Colonic mucosa (tissue), 4 donors: ENCODE data around the gene ZNF254. TPM values are rescaled to one million over a fixed set of nuclear protein-coding genes. Genes with fewer than 3 reads are reported as not detected.

Experiments used
- DNase-seq: peaks from one replicate; pipeline ENCODE4 v3.0.0-alpha.2; 2020
- H3K27ac ChIP-seq: fragments of 200-600 bp; one replicate; pipeline ENCODE4 v1.8.0; 2021
- H3K27me3 ChIP-seq: fragments of 200-600 bp; one replicate; pipeline ENCODE4 v1.8.0; 2021
- H3K36me3 ChIP-seq: fragments of 200-600 bp; one replicate; pipeline ENCODE4 v1.8.0; 2021
- H3K4me1 ChIP-seq: fragments of 200-600 bp; one replicate; pipeline ENCODE4 v1.8.0; 2021; ENCODE audit warnings: mild to moderate bottlenecking
- H3K4me3 ChIP-seq: fragments of 200-600 bp; one replicate; pipeline ENCODE4 v1.8.0; 2021
- H3K9ac ChIP-seq, 2 donors: one replicate each; pipeline ENCODE4 v1.7.0; 2013; ENCODE audit warnings: control low read depth in 2 of 2, low read depth in 2 of 2, low read length in 2 of 2
- H3K9me3 ChIP-seq: fragments of 200-600 bp; one replicate; pipeline ENCODE4 v1.8.0; 2021
- intact Hi-C: fragments of 100-400 bp; cut with DNase I; formaldehyde crosslinking; loops from one replicate; pipeline ENCODE4 v1.14.1; 2022
- total RNA-seq, 2 donors: library from RNA; stranded (reverse); fragmentation: NEBNext Ultra II Directional in 1 of 2; extraction: Animal tissue kit (Norgen Biotek cat#: 25700) in 1 of 2; gene quantifications; one replicate each; pipeline ENCODE4 v1.2.1, GENCODE V29; 2021
- TF ChIP-seq, protein P1 (sequence below): fragments of 200-600 bp; IDR thresholded peaks from one replicate; pipeline ENCODE4 v1.8.0; 2022; ENCODE audit warnings: antibody characterized with exemption, mild to moderate bottlenecking
- donor health status: healthy.
- donor health status: DM: no; HTN: no; CAD: no.
- donor health status: DM: no; HTN: no; CAD: no.

Gene ZNF254
- total RNA-seq, 2 donors from 2014 or later = 11.2 to 14.1 TPM

- Histone ChIP-seq H3K4me1 (no peaks in the 10 kb centered on the region), H3K36me3 (no peaks in the 10 kb centered on the region), H3K27me3 (no peaks in the 10 kb centered on the region), H3K9me3 (no peaks in the 10 kb centered on the region), H3K27ac (no peak overlapping the region), H3K9ac (no peak overlapping the region), H3K4me3 (no peak overlapping the region)
- intact Hi-C loops = no loop called here
- DNase-seq = no peak
- TF ChIP-seq, protein P1, sequence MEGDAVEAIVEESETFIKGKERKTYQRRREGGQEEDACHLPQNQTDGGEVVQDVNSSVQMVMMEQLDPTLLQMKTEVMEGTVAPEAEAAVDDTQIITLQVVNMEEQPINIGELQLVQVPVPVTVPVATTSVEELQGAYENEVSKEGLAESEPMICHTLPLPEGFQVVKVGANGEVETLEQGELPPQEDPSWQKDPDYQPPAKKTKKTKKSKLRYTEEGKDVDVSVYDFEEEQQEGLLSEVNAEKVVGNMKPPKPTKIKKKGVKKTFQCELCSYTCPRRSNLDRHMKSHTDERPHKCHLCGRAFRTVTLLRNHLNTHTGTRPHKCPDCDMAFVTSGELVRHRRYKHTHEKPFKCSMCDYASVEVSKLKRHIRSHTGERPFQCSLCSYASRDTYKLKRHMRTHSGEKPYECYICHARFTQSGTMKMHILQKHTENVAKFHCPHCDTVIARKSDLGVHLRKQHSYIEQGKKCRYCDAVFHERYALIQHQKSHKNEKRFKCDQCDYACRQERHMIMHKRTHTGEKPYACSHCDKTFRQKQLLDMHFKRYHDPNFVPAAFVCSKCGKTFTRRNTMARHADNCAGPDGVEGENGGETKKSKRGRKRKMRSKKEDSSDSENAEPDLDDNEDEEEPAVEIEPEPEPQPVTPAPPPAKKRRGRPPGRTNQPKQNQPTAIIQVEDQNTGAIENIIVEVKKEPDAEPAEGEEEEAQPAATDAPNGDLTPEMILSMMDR = no peak
Observed at GRCh38 chr19:24057144-24057543, 29.8 kb upstream of the ZNF254 start.

GRCh38 chr19:24059563-24060295 lies 27.3 kb upstream of the ZNF254 start:
- DNase-seq = no peak
- Histone ChIP-seq H3K27me3 (no peaks in the 10 kb centered on the region), H3K27ac (no peak overlapping the region), H3K36me3 (peaks cover 3% of the 10 kb centered on the region), H3K9ac (no peak overlapping the region), H3K4me1 (no peaks in the 10 kb centered on the region), H3K9me3 (no peaks in the 10 kb centered on the region), H3K4me3 (no peak overlapping the region)
- TF ChIP-seq, protein P1 = no peak
- intact Hi-C loops = no loop called here

GRCh38 chr19:24060687-24061356 lies 26.2 kb upstream of the ZNF254 start:
- H3K4me3 ChIP-seq = no peak overlapping the region
- no peaks in the 10 kb centered on the region for H3K9me3 ChIP-seq
- H3K27ac ChIP-seq = no peak overlapping the region
- no peak for DNase-seq
- no peak overlapping the region for H3K9ac ChIP-seq
- H3K27me3 ChIP-seq = no peaks in the 10 kb centered on the region
- intact Hi-C loops = no loop called here
- peaks cover 3% of the 10 kb centered on the region for H3K36me3 ChIP-seq
- TF ChIP-seq, protein P1 = no peak
- H3K4me1 ChIP-seq = no peaks in the 10 kb centered on the region

DNA sequence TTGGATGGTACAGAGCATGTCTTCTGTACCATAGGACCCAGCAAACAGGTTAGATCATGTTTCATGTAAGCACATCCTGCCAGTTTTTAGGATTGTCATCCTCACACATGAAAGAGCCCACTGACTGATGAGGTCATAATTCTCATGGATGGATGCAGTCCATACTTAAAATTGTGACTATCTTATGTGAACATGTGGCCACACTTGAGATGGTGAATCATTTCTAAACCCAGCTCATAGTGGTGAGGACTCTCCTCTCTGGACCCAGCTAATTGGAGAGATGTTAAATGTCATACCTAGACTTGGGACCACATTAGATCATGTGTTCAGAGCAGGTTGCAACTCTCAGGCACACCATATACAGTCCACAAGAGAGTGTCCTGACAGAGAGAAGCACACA lies 24.8 kb upstream of the ZNF254 start:
- Histone ChIP-seq H3K4me3 (no peak overlapping the region), H3K27ac (no peak overlapping the region), H3K27me3 (no peaks in the 10 kb centered on the region), H3K9ac (no peak overlapping the region), H3K36me3 (peaks cover 3% of the 10 kb centered on the region), H3K9me3 (no peaks in the 10 kb centered on the region), H3K4me1 (no peaks in the 10 kb centered on the region)
- no peak for DNase-seq
- TF ChIP-seq, protein P1 = no peak
- intact Hi-C loops = no loop called here

DNA sequence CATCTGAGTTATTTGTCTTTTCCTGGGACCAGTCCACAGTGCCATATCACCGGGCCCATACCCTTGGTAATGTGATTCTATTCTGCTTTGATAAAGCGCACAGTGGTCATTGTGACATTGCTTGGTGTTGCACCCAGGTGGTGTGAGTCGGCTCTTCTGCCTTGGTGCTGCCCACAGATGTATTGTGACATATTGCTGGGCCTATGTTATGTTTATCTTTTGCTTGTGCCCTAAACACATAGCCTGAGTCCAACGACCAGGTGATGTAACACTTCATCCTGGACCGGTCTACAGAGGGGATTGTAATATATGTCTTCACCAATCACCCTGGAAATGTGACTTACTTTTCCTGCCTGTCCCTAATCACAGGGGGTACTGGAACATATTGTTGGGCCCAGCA lies 23.7 kb upstream of the ZNF254 start:
- no peak overlapping the region for H3K27ac ChIP-seq
- H3K27me3 ChIP-seq = no peaks in the 10 kb centered on the region
- H3K9me3 ChIP-seq = no peaks in the 10 kb centered on the region
- DNase-seq = no peak
- no peak overlapping the region for H3K4me3 ChIP-seq
- TF ChIP-seq, protein P1 = no peak
- intact Hi-C loops = no loop called here
- H3K36me3 ChIP-seq = peaks cover 3% of the 10 kb centered on the region
- no peak overlapping the region for H3K9ac ChIP-seq
- no peaks in the 10 kb centered on the region for H3K4me1 ChIP-seq
